GM21367 (cell line): ENCODE data around the gene MAPKAPK2.

Source experiments
- ATAC-seq: cut with Tn5 transposase; IDR thresholded peaks from one replicate; pipeline ENCODE4 v1.9.1; 2021; ENCODE audit not compliant: unreplicated experiment

Gene MAPKAPK2

DNA sequence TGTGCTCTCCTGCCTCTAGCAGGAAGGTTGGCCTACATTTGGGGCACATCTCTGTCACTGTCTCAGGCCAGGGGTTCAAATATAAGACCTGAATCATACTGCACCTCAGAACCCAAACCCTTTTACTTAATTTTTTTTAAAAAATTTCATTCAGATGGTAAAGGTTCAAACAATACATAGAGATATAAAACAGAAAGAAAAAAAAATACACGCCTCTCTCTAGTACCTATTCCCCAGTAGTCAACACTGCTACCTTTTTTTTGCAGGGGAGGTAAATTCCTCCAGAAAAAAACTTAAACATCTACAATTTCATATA is 32.9 kb downstream of the MAPKAPK2 start:
- no peak for ATAC-seq

DNA sequence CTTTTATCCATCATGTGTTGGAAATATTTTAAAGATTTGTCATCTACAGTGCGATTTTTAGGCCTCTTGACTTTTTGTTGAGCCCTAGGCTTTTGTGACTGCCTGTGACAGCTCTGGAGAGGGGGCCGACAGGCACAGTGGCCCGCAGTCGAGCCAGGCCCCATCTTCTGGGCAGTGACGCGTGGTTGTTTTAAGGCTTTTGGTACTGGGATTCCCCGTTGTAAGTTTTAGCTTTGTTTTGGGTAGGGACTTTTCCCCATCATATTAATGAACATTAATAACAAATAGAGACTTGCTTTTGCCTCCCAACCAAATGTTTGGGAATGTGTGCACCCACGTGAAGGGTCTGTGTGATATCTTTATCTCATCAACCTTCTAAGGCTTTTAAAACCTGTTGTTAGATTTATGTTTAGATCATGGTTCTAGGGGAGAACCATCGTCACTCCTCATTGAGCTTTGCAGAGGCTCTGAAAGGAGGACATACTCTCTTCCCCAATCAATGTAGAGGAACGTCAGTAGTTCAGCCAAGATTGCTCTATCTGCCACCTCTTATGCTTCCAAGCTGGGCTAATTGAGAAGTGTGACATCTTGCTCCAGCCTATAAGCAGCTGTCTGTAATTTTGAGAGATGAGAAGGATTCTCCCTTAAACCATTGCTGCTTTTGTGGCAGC is 34.6 kb downstream of the MAPKAPK2 start:
- no peak for ATAC-seq

DNA sequence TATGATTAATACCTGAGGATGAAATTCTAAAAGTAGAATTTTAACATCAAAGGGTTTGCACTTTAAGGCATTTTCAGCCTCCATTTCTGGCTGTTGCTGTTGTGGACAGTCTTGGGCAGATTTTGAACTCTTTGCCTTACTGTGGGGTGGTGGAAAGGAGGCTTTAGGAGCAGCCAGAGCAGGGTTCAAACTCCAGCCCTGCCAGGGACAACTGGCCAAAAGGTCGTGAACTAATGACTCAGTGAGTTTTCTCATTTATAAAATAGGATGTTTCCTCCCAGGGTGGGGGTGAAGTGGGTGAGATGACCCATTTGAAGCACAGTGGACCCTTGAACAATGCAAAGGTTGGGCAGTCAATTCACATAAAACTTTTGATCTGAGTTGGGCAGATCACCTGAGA is 36.7 kb downstream of the MAPKAPK2 start:
- no peak for ATAC-seq

DNA sequence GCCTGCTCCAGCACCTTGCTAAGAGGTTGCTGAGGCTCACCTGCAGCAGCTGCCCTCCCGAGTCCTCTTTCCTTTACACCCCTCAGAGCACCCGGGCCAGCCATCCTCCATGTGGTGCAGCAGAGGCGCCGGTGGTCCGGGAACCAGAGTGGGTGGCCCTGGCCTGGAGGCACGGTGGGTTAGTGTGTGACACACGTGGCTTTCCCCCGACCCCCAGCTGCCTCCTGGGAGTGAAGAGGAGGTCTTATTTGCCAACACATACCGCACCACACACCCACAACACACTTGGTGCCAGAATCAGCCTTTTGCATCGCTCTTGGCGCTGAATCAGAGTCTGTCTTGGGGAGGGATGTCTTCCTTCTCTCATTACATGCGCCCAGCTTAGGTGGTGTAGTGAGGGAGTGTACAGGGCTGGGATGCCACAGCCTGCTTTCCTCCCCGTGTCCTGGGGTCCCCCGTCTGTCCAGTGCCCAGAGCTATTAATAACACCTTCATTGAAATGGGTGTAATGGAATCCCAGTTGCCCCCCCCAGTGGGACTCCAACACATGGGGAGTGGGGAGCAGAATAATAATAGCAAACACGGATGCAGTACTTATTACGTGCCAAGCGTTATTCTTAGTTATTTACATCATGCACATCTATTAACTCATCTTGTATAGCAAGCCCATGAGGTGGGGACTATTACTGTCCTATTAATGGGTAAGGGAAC is 38.2 kb downstream of the MAPKAPK2 start:
- no peak for ATAC-seq

DNA sequence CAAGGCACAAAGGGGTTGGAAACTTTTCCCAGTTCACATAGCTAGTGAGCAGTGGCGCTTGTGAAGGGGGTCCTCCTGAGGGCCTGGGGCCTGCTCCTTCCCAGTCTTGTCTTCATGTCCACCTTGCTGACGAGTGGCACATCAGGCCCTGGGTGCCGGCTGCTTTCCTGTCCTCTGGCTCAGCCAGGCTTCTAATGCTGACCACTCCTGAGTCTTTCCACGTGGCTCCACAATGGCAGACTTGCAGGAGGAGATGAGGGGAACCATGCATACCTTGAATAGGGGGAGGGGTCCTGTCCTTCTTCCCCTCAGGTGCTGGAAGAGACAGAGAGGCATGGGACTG is 38.7 kb downstream of the MAPKAPK2 start:
- ATAC-seq, result no peak

DNA sequence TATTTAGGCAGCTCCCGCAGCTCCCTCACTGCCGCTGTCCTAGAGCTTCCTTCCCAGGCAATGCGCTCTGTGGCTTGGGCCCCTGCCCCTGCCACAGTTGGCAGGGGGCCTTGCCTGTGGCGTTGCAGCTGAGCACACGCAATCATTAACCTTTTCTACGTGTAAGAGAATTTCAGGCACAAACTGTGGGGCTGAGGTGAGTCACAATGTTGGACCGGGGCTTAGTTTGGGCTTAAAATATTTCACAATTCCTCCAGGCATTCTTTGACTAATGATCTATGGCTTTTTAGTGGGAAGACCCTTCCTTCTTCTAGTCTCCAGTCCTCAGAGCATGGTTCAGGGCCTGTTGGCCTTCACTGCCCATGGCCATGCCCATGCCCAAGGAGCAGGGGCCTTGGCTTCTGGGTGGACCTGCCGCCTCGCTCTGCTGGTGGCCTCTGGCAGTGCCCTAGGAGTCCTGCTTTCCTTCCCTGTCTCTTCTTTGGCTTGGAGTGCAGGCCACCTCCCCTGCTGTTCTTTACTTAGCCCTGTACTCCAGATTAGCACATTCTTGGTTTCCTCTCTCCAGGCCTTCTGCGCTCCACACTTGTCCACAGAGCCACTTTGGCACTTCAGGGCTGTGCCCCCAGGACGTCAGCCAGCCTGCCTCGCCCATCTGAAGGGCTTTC is 39.2 kb downstream of the MAPKAPK2 start:
- ATAC-seq, result no peak

DNA sequence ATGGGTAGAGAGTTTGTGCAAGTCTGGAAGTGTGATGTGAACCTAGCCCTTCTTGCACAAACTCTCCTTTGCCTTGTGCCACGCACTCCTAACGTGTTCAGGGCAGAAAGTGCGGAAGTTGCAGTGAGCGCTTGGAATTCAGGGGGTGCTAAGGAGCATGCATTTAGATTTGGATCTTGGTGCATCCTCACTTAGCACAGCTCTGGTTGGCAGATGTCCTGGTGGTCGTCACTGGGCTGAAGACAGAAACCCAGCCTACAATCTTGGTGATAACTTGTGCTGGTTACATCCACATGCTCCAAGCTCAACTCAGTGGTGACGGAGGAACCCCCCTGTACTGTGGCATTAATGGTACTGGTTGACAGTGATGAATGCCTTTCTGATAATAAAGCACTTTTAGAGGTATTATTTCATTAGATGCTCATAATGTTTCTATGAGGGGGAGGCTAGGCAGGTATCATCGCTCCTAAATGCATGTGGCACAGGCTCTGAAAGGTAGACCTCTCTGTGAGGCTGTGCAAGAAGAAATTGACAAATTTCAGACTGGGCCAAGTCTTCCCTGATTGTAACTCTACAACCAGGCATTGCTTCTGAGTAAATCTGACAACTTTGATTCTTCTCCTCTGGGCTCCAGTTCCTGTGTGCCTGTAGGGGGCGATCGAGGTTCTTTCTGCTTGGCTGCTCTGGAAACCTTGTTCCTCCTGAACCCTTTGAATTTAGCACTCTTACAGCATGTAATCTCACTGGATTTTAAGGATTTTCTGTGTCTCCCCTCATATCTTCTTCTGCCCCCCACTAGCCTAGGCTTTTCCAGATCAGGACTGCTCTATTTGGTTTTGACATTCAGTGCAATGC is 40.6 kb downstream of the MAPKAPK2 start:
- no peak for ATAC-seq

DNA sequence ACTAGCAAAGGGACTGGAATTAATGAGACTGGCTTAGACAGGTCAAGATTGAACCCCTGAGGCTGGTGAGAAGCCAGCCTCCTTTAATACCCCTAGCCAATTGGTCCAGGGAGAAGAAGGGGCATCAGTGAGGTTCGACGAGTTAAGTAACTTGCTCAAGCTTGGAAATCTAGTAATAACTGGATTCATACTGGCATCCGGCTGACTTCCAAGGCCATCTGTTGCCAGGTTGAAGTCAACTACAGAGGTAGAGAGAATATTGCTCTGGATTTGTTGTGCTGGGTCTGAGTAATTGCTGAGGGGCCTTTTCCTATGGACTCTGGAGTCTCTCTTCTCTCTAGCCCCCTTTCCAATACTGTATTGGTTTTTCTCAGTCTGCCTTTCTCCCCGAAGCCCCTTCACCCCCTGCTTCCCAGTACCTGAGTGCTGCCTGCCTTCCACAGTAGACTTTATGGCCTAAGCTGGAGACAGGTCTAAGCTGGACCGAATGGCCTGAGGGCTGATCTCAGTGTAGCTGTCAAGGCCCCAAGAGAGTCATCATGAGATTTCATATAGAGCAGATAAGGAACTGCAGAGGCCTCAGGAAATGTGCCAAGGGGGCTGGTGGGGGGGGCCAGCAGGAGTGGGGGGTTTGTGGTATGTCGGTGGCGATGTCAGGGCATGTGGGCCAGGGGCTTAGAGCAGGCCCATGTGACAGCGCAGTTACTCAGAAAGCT is 43.4 kb downstream of the MAPKAPK2 start:
- no peak for ATAC-seq

DNA sequence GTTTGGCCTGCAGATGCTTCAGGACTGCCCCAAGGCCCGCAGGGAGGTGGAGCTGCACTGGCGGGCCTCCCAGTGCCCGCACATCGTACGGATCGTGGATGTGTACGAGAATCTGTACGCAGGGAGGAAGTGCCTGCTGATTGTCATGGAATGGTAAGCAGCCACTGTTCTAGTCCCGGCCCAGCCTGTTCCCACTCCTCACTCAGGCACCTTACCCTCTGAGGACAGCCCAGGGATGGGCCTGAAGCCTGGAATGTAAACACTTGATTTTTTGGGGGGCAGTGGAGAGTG is 43.9 kb downstream of the MAPKAPK2 start:
- ATAC-seq, result no peak

DNA sequence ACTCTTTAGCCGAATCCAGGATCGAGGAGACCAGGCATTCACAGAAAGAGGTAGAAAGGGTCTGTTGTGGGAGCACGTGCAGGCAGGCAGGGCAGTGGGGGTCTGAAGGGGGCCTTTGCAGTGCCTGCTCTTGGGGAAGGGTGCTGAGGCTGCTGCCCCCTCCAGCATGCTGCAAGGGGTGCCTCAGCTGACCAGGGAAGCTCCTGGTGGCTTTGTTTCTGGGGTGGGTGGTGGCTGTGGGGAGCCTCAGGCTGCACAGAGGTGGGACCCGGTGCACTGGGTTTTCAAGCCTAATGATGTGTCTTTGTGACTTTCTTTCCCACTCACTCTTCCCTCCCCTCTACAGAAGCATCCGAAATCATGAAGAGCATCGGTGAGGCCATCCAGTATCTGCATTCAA is 44.3 kb downstream of the MAPKAPK2 start:
- no peak for ATAC-seq

DNA sequence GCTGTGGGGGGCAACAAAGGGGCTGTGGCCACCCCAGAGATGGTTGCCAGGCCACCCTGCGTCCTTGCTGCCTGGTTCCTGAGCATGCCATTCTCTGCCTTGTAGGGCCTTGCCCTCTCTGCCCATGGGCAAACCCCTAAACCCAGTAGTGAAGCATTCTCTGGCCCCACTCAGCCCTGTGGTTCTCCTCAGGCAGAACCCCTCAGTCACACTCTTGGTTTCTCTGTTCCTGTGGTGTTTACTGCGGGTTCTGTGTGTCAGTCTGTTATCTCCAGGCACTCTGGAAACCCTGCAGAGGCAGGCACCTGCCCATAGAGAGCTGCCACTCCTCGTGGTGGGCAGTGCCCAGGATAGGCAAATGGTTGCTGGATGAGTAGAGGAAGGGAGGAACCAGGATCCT is 44.8 kb downstream of the MAPKAPK2 start:
- no peak for ATAC-seq

DNA sequence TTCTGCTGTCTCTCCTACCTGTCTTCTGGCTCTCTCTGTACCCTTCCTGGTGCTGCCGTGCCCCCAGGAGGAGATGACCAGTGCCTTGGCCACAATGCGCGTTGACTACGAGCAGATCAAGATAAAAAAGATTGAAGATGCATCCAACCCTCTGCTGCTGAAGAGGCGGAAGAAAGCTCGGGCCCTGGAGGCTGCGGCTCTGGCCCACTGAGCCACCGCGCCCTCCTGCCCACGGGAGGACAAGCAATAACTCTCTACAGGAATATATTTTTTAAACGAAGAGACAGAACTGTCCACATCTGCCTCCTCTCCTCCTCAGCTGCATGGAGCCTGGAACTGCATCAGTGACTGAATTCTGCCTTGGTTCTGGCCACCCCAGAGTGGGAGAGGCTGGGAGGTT is 47.8 kb downstream of the MAPKAPK2 start:
- no peak for ATAC-seq

DNA sequence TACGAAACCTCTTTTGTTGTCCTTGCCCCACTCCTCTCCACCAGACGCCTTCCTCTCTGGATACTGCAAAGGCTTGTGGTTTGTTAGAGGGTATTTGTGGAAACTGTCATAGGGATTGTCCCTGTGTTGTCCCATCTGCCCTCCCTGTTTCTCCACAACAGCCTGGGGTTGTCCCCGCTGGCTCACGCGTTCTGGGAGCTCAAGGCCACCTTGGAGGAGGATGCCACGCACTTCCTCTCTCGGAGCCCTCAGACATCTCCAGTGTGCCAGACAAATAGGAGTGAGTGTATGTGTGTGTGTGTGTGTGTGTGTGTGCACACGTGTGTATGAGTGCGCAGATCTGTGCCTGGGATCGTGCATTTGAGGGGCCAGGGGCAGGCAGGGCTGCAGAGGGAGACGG is 48.3 kb downstream of the MAPKAPK2 start:
- ATAC-seq, result no peak

DNA sequence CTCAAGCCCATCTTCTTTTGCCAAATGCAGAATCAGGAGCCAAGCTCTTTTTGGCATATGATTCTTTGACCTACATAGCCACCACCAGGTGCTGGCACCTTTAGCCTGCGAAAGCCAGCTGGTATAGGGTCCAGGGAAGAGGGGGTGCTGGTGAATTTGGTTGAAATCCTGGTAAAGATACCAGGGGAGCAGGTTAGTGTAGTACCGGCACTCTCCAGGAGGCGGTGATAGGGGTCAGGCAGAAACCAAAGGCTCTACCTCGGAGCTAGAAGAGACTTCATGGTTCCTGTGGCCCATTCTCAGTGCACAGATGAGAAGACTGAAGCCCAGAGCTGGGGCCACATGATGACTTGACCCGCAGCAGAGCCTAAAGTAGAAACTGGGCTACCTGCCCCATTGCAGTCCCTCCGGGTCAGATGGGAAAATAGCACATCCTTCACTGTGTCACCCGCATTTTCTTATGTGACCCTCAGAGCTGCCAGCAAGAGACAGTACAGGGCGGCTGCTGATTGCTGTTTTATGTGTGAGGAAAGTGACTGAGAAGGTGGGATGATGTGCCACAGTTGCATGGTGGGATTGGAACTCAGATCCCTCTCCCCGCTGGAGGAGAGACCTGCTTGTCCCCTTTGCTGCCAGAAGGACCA is 49.9 kb downstream of the MAPKAPK2 start:
- no peak for ATAC-seq

DNA sequence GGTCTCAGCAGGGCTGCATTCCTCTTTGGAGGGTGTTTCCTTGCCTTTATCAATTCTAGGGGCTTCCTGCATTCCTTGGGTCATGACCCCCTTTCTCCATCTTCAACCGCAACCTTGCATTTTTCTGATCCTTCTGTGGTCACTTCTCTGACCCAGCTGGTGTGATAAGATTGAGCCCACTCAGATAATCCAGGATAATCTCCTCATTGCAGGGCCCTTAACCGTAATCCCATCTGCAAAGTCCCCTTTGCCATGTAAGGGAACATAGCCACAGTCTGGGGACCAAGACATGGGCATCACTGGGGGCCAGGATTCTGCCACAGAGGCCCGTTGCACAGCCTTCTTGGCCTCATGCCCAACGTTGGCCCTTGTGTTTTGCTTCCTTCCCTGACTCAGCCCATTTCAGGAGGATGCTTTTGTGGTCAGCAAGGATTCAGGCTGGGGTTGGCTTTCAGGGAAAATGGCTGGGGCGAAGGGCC is 50.9 kb downstream of the MAPKAPK2 start:
- ATAC-seq, result no peak

DNA sequence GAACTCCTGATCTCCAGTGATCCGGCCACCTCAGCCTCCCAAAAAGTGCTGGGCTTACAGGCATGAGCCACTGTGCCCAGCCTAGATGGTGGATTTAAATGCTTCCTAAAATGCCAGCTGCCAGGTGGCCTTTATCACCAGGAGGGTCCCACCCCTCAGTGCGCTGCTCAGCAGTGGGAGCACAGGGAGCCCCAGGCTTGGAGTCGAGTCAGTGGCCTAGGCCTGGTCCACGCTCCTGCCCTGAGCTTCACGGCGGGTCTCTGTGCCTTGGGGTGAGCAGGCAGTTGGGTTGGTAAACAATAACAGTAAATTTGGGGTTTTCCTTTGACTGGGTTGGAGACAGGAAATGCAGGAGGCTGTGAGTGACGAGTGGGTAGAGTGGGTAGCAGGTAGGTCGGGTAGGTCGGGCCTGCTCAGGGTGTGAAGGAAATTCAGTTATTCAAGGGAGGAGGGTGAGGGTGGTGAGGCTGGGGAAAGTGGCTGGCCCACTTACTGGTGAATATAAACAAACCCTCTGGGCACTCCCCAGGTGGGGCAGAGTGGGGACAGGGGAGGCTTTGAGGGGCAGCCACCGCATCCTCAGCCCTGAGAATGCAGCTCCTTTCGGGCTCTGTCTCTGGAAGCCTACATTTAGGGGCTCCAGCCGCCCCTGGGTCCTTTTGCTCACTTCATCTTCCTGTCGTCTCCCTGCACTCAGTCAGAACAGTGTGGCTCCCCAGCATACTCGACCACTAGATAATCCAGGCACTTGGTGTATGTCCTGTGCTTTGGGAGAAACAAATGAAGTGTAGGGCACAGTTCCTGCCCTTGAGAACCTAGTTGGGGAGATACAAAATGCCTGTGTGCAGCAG is 52.4 kb downstream of the MAPKAPK2 start:
- ATAC-seq, result no peak

DNA sequence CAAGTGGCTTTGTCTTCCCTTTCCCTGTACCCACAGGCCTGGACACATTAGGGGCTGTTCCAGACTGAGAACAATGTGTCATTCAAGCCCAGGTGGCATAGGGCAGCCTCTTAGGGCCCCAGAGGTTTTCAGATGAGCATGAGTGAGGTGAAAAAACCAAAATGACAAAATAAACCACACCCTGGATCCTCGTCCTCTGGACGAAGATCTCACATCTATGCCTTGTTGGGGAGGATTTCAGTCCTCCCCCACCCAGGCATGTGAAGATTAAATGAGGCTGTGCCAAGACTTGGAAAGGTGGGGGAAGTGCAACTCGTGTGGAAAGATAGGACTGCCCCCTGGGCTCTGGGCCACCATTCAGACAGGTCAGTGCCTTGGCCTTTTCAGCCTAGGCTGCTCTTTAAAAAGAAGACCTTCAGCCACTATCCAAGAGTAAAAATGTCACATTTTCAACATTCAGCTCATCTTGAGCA is 53.1 kb downstream of the MAPKAPK2 start:
- ATAC-seq, result no peak

DNA sequence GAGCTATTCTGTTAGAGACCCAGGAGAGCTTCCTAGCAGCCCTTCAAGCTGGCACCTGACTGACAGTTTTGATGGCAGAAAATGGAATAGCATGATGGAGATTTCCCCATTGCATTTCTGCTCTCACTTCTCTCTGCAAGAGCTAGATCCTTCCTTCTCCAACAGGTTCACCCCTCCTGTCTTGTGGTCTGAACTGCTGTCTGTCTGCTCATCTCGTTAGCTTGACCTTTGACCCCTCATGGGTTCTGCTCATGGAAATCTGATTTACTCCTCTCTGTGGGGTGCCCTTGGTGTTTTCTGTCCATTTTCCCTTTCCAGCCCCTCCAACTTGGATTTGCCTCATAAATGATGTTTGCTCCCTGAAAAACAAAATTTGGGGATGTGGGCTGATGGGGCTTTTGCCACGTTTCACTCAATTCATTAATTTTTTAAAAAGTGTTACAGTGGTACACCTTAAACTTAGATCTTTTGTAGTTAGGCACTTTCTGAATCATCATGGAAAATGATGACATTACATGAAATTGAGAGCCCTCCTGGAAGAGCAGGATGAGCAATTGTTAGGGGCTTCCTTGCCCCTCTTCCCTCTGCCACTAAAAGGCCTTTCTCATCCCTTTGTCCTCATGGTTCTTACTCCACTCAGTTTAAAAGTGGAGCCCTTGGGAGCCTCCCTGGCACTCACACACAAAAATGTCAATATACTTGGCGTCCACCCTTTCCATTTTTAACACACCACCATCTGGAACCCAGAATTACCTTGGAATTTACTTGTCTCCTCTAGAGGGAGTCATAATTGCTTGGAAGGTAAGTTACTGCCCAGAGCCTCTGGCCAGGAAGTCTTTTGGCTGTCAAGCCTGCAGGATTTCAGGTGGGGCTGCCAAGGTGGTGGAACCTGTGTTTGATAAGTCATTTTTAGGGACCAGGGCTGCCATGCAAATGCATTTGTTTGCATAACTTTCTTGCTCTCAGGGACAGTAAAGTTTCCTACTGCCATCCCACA is 54.0 kb downstream of the MAPKAPK2 start:
- ATAC-seq, result no peak
